Activated B cell treated with CpG ODN at 0.5 μM for 24 hours (primary cell): ENCODE measurements around the gene MAS1L. TPM values are rescaled to one million over a fixed set of nuclear protein-coding genes. Genes with fewer than 3 reads are reported as not detected.

ENCODE experiments used
- ATAC-seq: fragments of 200-7000 bp; cut with Tn5 transposase; one replicate; pipeline ENCODE4 v1.10.0; 2021; ENCODE audit warnings: low read depth, mild to moderate bottlenecking, moderate library complexity
- CTCF ChIA-PET: fragments of 350-600 bp; sonication (Branson Sonifier 250); formaldehyde crosslinking; loops from one replicate; lab custom pipeline; 2021; ENCODE audit warnings: antibody characterized with exemption; lab: Charles Lee
- POLR2A ChIA-PET: fragments of 350-600 bp; sonication (Branson Sonifier 250); formaldehyde crosslinking; loops from one replicate; lab custom pipeline; 2021; ENCODE audit warnings: antibody characterized with exemption; lab: Charles Lee
- DNase-seq: peaks from one replicate; pipeline ENCODE4 v3.0.0; 2022
- H3K27ac Mint-ChIP-seq: one replicate; pipeline ENCODE4 v1.8.0; 2020; ENCODE audit warnings: mixed read lengths
- H3K27me3 Mint-ChIP-seq: one replicate; pipeline ENCODE4 v1.8.0; 2021; ENCODE audit warnings: mixed read lengths
- H3K36me3 Mint-ChIP-seq: one replicate; pipeline ENCODE4 v1.8.0; 2021; ENCODE audit warnings: low read depth, mixed read lengths
- H3K4me1 Mint-ChIP-seq: one replicate; pipeline ENCODE4 v1.8.0; 2021; ENCODE audit warnings: mixed read lengths
- H3K4me3 Mint-ChIP-seq: one replicate; pipeline ENCODE4 v1.8.0; 2020; ENCODE audit warnings: mild to moderate bottlenecking, mixed read lengths
- H3K9me3 Mint-ChIP-seq: one replicate; pipeline ENCODE4 v1.8.0; 2020; ENCODE audit warnings: mixed read lengths
- intact Hi-C: fragments of 100-400 bp; cut with micrococcal nuclease; formaldehyde crosslinking; loops from one replicate; pipeline ENCODE4 v1.15.1; 2024
- total RNA-seq: library from RNA; stranded (reverse); gene quantifications from 2 replicates; pipeline ENCODE4 v1.2.3, GENCODE V29; 2022
- TF ChIP-seq, protein P1 (sequence below): fragments of 200-600 bp; IDR thresholded peaks from one replicate; pipeline ENCODE4 v1.8.0; 2022; ENCODE audit warnings: antibody characterized with exemption, mild to moderate bottlenecking

MAS1L gene
- total RNA-seq: not detected in 2 replicates

DNA sequence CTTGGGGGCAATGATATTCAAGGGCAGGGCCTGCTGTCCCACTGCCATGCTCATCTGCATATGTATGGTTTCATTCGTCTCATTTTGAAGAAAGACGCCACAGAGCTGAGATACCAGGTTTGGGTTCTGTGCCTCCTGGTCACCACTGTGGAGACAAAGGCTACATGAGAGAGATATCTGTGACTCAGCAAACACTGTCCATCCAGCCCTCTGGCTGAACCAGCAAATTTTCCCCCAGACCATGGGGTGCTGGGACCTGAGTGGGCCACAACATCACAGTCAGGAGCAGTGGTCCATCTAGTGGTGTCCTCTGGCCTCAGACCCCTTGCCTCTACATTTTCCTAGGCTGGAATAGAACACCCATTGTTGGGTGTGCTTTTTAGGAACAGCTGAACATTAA, at the start of gene MAS1L:
TSS of gene MAS1L (minus strand) at position 297 of the 400 bp plus-strand sequence. CDS start at position 243, 54 bp downstream.
- TF ChIP-seq, protein P1, sequence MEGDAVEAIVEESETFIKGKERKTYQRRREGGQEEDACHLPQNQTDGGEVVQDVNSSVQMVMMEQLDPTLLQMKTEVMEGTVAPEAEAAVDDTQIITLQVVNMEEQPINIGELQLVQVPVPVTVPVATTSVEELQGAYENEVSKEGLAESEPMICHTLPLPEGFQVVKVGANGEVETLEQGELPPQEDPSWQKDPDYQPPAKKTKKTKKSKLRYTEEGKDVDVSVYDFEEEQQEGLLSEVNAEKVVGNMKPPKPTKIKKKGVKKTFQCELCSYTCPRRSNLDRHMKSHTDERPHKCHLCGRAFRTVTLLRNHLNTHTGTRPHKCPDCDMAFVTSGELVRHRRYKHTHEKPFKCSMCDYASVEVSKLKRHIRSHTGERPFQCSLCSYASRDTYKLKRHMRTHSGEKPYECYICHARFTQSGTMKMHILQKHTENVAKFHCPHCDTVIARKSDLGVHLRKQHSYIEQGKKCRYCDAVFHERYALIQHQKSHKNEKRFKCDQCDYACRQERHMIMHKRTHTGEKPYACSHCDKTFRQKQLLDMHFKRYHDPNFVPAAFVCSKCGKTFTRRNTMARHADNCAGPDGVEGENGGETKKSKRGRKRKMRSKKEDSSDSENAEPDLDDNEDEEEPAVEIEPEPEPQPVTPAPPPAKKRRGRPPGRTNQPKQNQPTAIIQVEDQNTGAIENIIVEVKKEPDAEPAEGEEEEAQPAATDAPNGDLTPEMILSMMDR: no peak
- ATAC-seq: no peak
- H3K4me1 Mint-ChIP-seq: no peaks in the 10 kb centered on the region
- intact Hi-C loops: no loop called here
- H3K27me3 Mint-ChIP-seq: peaks cover 9% of the 10 kb centered on the region
- H3K27ac Mint-ChIP-seq: no peak within 1 kb of the TSS
- DNase-seq: no peak
- H3K36me3 Mint-ChIP-seq: no peaks in the 10 kb centered on the region
- POLR2A ChIA-PET: no interaction called here
- no peaks in the 10 kb centered on the region for H3K9me3 Mint-ChIP-seq
- H3K4me3 Mint-ChIP-seq: no peak within 1 kb of the TSS
- CTCF ChIA-PET: no interaction called here

- Mint-ChIP-seq H3K9me3 (no peaks in the 10 kb centered on the region), H3K4me3 (no peak overlapping the region), H3K36me3 (no peaks in the 10 kb centered on the region), H3K4me1 (no peaks in the 10 kb centered on the region), H3K27me3 (peaks cover 12% of the 10 kb centered on the region), H3K27ac (no peak overlapping the region)
- ATAC-seq (no peak), DNase-seq (no peak)
- intact Hi-C loops: no loop called here
- ChIA-PET POLR2A (no interaction called here), CTCF (no interaction called here)
- TF ChIP-seq, protein P1: no peak
Observed at GRCh38 chr6:29532320-29532951, 44.7 kb upstream of the MAS1L start.

- H3K36me3 Mint-ChIP-seq: no peaks in the 10 kb centered on the region
- no peak overlapping the region for H3K4me3 Mint-ChIP-seq
- H3K4me1 Mint-ChIP-seq: no peaks in the 10 kb centered on the region
- H3K27me3 Mint-ChIP-seq: peaks cover 15% of the 10 kb centered on the region
- no peak overlapping the region for H3K27ac Mint-ChIP-seq
- TF ChIP-seq, protein P1: no peak
- CTCF ChIA-PET: no interaction called here
- POLR2A ChIA-PET: no interaction called here
- no peak for ATAC-seq
- intact Hi-C loops: no loop called here
- no peaks in the 10 kb centered on the region for H3K9me3 Mint-ChIP-seq
- DNase-seq: no peak
Observed at GRCh38 chr6:29531668-29532067, 43.9 kb upstream of the MAS1L start.

DNA sequence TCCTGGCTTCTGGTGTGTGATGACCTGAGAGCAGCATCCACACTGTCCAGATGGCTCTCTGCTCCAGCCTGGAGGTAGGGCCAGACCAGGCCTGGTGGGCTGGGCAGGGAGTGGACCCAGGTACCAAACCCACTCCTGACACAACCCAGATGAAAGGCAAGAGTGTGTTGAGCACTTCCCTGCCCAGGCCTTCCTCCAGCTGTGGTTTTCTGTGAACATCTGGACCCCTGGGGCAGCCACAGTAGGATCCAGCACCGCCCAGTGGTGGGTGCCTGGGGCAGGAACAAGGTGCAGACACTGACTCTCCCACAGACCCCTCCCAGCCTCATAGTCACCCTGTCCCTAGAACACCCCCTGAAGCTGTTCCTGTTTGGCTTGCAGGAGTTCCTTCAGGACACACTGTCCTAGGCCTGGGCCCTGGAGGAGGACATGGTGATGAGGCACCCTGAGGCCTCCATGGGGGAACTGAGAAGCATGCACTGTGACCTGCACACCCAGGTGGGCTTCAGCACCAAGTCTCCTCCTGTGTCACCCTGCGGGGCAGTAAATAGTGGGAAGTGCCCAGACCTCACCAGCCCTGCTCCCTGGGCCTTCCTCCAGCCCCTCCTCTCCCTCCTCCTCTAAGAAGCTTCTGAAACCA, 43.0 kb upstream of the MAS1L start:
- peaks cover 17% of the 10 kb centered on the region for H3K27me3 Mint-ChIP-seq
- POLR2A ChIA-PET: no interaction called here
- no peaks in the 10 kb centered on the region for H3K9me3 Mint-ChIP-seq
- H3K4me1 Mint-ChIP-seq: no peaks in the 10 kb centered on the region
- intact Hi-C loops: no loop called here
- CTCF ChIA-PET: no interaction called here
- no peaks in the 10 kb centered on the region for H3K36me3 Mint-ChIP-seq
- H3K4me3 Mint-ChIP-seq: no peak overlapping the region
- no peak overlapping the region for H3K27ac Mint-ChIP-seq
- DNase-seq (no peak), ATAC-seq (no peak)
- TF ChIP-seq, protein P1: no peak

DNA sequence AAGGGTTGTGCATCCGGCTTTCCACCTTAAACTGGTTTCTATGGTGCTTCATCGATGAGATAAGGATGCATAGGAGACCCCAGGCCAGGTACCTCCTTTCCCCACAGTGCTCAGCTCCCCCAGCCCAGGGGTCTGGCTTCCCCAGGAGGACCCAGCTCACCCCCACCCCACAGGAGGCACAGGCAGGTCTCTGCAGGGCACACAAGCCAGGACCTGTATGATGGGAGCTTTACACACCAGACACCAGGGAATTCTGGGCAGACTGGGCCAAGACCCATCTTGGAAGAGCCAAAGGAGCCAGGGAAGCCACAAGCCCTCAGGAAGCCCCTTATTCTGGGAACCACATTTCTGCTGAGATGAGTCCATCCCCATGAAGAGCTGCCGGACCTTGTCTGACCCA, 42.2 kb upstream of the MAS1L start:
- ChIA-PET CTCF (no interaction called here), POLR2A (no interaction called here)
- Mint-ChIP-seq H3K27me3 (peaks cover 20% of the 10 kb centered on the region), H3K4me1 (no peaks in the 10 kb centered on the region), H3K9me3 (no peaks in the 10 kb centered on the region), H3K27ac (no peak overlapping the region), H3K4me3 (no peak overlapping the region), H3K36me3 (no peaks in the 10 kb centered on the region)
- TF ChIP-seq, protein P1: no peak
- intact Hi-C loops: no loop called here
- DNase-seq (no peak), ATAC-seq (no peak)
